Esophagus squamous epithelium (tissue), 5 donors: ENCODE measurements around the gene NLGN1. TPM values are rescaled to one million over a fixed set of nuclear protein-coding genes. Genes with fewer than 3 reads are reported as not detected.

Experiments
- DNase-seq: peaks from one replicate; lab custom pipeline; 2025; lab: John Stamatoyannopoulos, UW
- H3K27ac ChIP-seq, 4 donors: fragments of 200-600 bp; sonication (generic); one replicate each; pipeline ENCODE4 v1.5.1; 2016 to 2019; ENCODE audit warnings: mild to moderate bottlenecking in 1 of 4
- H3K27me3 ChIP-seq, 4 donors: fragments of 200-600 bp; sonication (generic); 1 replicate in 3 of 4; 2 replicates in 1 of 4; pipeline versions ENCODE4 v1.5.1 to v1.6.0; 2017 to 2021; ENCODE audit warnings: antibody characterized with exemption in 1 of 4
- H3K36me3 ChIP-seq, 3 donors: fragments of 200-600 bp; sonication (generic); one replicate each; pipeline ENCODE4 v1.5.1; 2016 to 2019
- H3K4me1 ChIP-seq, 3 donors: fragments of 200-600 bp; sonication (generic); one replicate each; pipeline ENCODE4 v1.5.1; 2017 to 2019
- H3K4me3 ChIP-seq, 4 donors: fragments of 200-600 bp; sonication (generic); 1 replicate in 3 of 4; 2 replicates in 1 of 4; pipeline ENCODE4 v1.5.1; 2016 to 2019; ENCODE audit warnings: mild to moderate bottlenecking in 2 of 4, moderate library complexity in 1 of 4
- H3K9me3 ChIP-seq, 3 donors: fragments of 200-600 bp; sonication (generic); one replicate each; pipeline ENCODE4 v1.5.1; 2016 to 2019
- POLR2A ChIP-seq, 4 donors: fragments of 450-650 bp; IDR thresholded peaks; one replicate each; pipeline ENCODE4 v1.6.1; 2017; ENCODE audit warnings: antibody characterized with exemption in 4 of 4, mild to moderate bottlenecking in 4 of 4, moderate library complexity in 3 of 4
- WGBS, 2 donors: methylation state at CpG; one replicate each; pipeline ENCODE4 v1.1.5; 2018; 5-methylcytosine and 5-hydroxymethylcytosine counted together
- intact Hi-C: fragments of 100-400 bp; cut with DNase I; formaldehyde crosslinking; loops from one replicate; pipeline ENCODE4 v1.15.0; 2022
- small RNA-seq, 4 donors: library from RNA; depleted of rRNA; stranded (forward); fragments of <200 nt; gene quantifications; one replicate each; pipeline ENCODE3, GENCODE V24; 2016
- total RNA-seq, 4 donors: library from RNA; depleted of rRNA; stranded (reverse); fragments of >200 nt; gene quantifications; one replicate each; pipeline ENCODE4 v1.1.0, GENCODE V29; 2016
- TF ChIP-seq, protein P1 (sequence below), 6 experiments: fragments of 450-650 bp in 4 of 6; fragments of 200-600 bp in 2 of 6; sonication (generic) in 2 of 6; IDR thresholded peaks; one replicate each; pipeline ENCODE4 v1.5.1; 2016 to 2019; ENCODE audit warnings: antibody characterized with exemption in 6 of 6, mild to moderate bottlenecking in 4 of 6, moderate library complexity in 4 of 6
- donor health status: DM: yes; HTN: yes; CAD: no.

Gene NLGN1
- total RNA-seq, 4 donors from 2014 or later = 0.34 to 12.6 (median 2.9) TPM

GRCh38 chr3:174332391-174332790 lies 934.8 kb downstream of the NLGN1 start:
- H3K4me3 ChIP-seq = no peak overlapping the region
- no peaks in the 10 kb centered on the region for H3K9me3 ChIP-seq
- H3K27me3 ChIP-seq = no peaks in the 10 kb centered on the region
- no peak for DNase-seq
- TF ChIP-seq POLR2A (IDR thresholded peaks at IDR 0.05) = no peak
- TF ChIP-seq, protein P1, sequence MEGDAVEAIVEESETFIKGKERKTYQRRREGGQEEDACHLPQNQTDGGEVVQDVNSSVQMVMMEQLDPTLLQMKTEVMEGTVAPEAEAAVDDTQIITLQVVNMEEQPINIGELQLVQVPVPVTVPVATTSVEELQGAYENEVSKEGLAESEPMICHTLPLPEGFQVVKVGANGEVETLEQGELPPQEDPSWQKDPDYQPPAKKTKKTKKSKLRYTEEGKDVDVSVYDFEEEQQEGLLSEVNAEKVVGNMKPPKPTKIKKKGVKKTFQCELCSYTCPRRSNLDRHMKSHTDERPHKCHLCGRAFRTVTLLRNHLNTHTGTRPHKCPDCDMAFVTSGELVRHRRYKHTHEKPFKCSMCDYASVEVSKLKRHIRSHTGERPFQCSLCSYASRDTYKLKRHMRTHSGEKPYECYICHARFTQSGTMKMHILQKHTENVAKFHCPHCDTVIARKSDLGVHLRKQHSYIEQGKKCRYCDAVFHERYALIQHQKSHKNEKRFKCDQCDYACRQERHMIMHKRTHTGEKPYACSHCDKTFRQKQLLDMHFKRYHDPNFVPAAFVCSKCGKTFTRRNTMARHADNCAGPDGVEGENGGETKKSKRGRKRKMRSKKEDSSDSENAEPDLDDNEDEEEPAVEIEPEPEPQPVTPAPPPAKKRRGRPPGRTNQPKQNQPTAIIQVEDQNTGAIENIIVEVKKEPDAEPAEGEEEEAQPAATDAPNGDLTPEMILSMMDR (IDR thresholded peaks at IDR 0.05) = no peak
- WGBS, 2 donors = 53 to 60% methylated on average over 2 of the region's 2 CpGs
- peaks cover 0 to 9% (median 0%) of the 10 kb centered on the region in 3 donors for H3K4me1 ChIP-seq
- H3K27ac ChIP-seq = no peak overlapping the region
- intact Hi-C loops = no loop called here
- H3K36me3 ChIP-seq = no peaks in the 10 kb centered on the region

GRCh38 chr3:174333640-174334039 lies 936.1 kb downstream of the NLGN1 start:
- H3K4me3 ChIP-seq = no peak overlapping the region

GRCh38 chr3:174334111-174334510 lies 936.6 kb downstream of the NLGN1 start:
- Histone ChIP-seq H3K4me1 (peaks cover 0 to 9% (median 0%) of the 10 kb centered on the region in 3 donors), H3K4me3 (no peak overlapping the region), H3K27me3 (no peaks in the 10 kb centered on the region), H3K9me3 (no peaks in the 10 kb centered on the region), H3K36me3 (no peaks in the 10 kb centered on the region), H3K27ac (no peak overlapping the region)
- TF ChIP-seq, protein P1 (IDR thresholded peaks at IDR 0.05) = no peak
- TF ChIP-seq POLR2A (IDR thresholded peaks at IDR 0.05) = no peak
- WGBS, 2 donors = 53 to 58% methylated on average over 3 of the region's 3 CpGs
- intact Hi-C loops = no loop called here
- DNase-seq = no peak

More at GRCh38 chr3:174333640-174334039, 936.1 kb downstream of the NLGN1 start:
- Histone ChIP-seq H3K4me1 (peaks cover 0 to 9% (median 0%) of the 10 kb centered on the region in 3 donors), H3K27me3 (no peaks in the 10 kb centered on the region), H3K36me3 (no peaks in the 10 kb centered on the region), H3K9me3 (no peaks in the 10 kb centered on the region), H3K27ac (no peak overlapping the region)
- WGBS, 2 donors = 32 to 38% methylated on average over 2 of the region's 2 CpGs
- TF ChIP-seq, protein P1 (IDR thresholded peaks at IDR 0.05) = no peak
- no peak for TF ChIP-seq POLR2A (IDR thresholded peaks at IDR 0.05)
- intact Hi-C loops = no loop called here
- DNase-seq = no peak

DNA sequence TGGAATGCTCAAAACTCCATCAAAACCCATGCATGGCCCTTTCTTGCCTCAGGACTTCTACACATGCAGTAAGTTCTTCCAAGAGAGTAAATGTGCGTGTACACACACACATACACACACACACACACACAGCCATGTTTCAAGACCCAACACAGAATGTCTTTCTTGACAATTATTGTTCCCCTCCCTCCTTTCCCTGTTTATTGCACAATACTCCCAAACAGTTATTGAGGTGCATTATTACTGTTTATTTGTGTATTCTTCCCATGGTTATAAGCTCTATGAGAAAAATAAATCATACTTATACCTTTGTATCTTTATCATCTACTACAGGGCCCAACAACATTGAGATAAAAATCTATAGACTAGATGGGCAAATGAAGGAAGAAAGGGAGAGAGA lies 937.8 kb downstream of the NLGN1 start:
- intact Hi-C loops = no loop called here
- TF ChIP-seq POLR2A (IDR thresholded peaks at IDR 0.05) = no peak
- TF ChIP-seq, protein P1 (IDR thresholded peaks at IDR 0.05) = no peak
- no peak for DNase-seq
- H3K36me3 ChIP-seq = no peaks in the 10 kb centered on the region
- H3K9me3 ChIP-seq = no peaks in the 10 kb centered on the region
- H3K4me1 ChIP-seq = peaks cover 0 to 9% (median 0%) of the 10 kb centered on the region in 3 donors
- no peaks in the 10 kb centered on the region for H3K27me3 ChIP-seq
- no peak overlapping the region for H3K4me3 ChIP-seq
- 92 to 100% methylated on average over 1 of the region's 1 CpG for WGBS, 2 donors
- no peak overlapping the region for H3K27ac ChIP-seq

GRCh38 chr3:174335910-174336309 lies 938.4 kb downstream of the NLGN1 start:
- intact Hi-C loops = no loop called here
- Histone ChIP-seq H3K36me3 (no peaks in the 10 kb centered on the region), H3K27me3 (no peaks in the 10 kb centered on the region), H3K4me1 (peaks cover 0 to 9% (median 0%) of the 10 kb centered on the region in 3 donors), H3K27ac (no peak overlapping the region), H3K9me3 (no peaks in the 10 kb centered on the region), H3K4me3 (no peak overlapping the region)
- no peak for DNase-seq
- no peak for TF ChIP-seq POLR2A (IDR thresholded peaks at IDR 0.05)
- TF ChIP-seq, protein P1 (IDR thresholded peaks at IDR 0.05) = no peak

Small RNA genes lying within 50 kb of the gene (small RNA-seq; reads per million reads assigned to genes)
- gene RN7SKP234 = 0 reads per million in 4 donors
